Hepatocyte (in vitro differentiated cells): ENCODE data around the gene HES5.

Experiments used
- CTCF ChIP-seq: fragments of 200-600 bp; sonication (generic); IDR thresholded peaks from 2 replicates; pipeline ENCODE4 v1.5.1; 2016; ENCODE audit warnings: antibody characterized with exemption, mild to moderate bottlenecking; ENCODE audit not compliant: poor library complexity
- EZH2 ChIP-seq: fragments of 200-600 bp; sonication (generic); IDR thresholded peaks from 2 replicates; pipeline ENCODE4 v1.6.1; 2016; ENCODE audit warnings: antibody characterized with exemption, mild to moderate bottlenecking, borderline replicate concordance
- EZH2phosphoT487 ChIP-seq: fragments of 200-600 bp; sonication (generic); IDR thresholded peaks from one replicate; pipeline ENCODE4 v1.6.1; 2018; ENCODE audit warnings: antibody characterized with exemption, mild to moderate bottlenecking, low read depth, moderate library complexity; ENCODE audit not compliant: unreplicated experiment, severe bottlenecking

- TF ChIP-seq CTCF (no peak), EZH2phosphoT487 (no peak), EZH2 (no peak)
Measured at GRCh38 chr1:2559509-2560298, 29.6 kb upstream of the HES5 start.
